ENCODE measurements around the gene HIF1A. TPM values are rescaled to one million over a fixed set of nuclear protein-coding genes. Genes with fewer than 3 reads are reported as not detected.

Gene HIF1A
- total RNA-seq, 1 donor from 2014 or later = 114 TPM

GRCh38 chr14:61690039-61690438 lies 5.3 kb upstream of the HIF1A start:
- H3K9me3 Mint-ChIP-seq = no peaks in the 10 kb centered on the region
- DNase-seq (ENCODE audit: extremely low spot score, unreplicated experiment) = no peak
- no peaks in the 10 kb centered on the region for H3K27me3 Mint-ChIP-seq
- no peak overlapping the region for H3K4me3 Mint-ChIP-seq
- H3K4me1 Mint-ChIP-seq (ENCODE audit: unreplicated experiment) = peaks cover 16% of the 10 kb centered on the region
- H3K36me3 Mint-ChIP-seq = peaks cover 4% of the 10 kb centered on the region
- H3K27ac Mint-ChIP-seq = no peak overlapping the region
- TF ChIP-seq CTCF (conservative IDR thresholded peaks at IDR 0.05) = no peak

GRCh38 chr14:61690982-61691381 lies 4.3 kb upstream of the HIF1A start:
- DNase-seq (ENCODE audit: extremely low spot score, unreplicated experiment) = no peak
- Mint-ChIP-seq H3K4me3 (no peak overlapping the region), H3K36me3 (peaks cover 4% of the 10 kb centered on the region), H3K9me3 (no peaks in the 10 kb centered on the region), H3K27ac (no peak overlapping the region), H3K27me3 (no peaks in the 10 kb centered on the region), H3K4me1 (ENCODE audit: unreplicated experiment) (peaks cover 17% of the 10 kb centered on the region)
- no peak for TF ChIP-seq CTCF (conservative IDR thresholded peaks at IDR 0.05)

GRCh38 chr14:61691495-61691894 lies 3.8 kb upstream of the HIF1A start:
- Mint-ChIP-seq H3K4me1 (ENCODE audit: unreplicated experiment) (peaks cover 17% of the 10 kb centered on the region), H3K4me3 (no peak overlapping the region)

GRCh38 chr14:61694039-61694438 lies 1.3 kb upstream of the HIF1A start:
- Mint-ChIP-seq H3K4me1 (ENCODE audit: unreplicated experiment) (peaks cover 34% of the 10 kb centered on the region), H3K27ac (peak overlapping the region; percentile 96), H3K9me3 (no peaks in the 10 kb centered on the region), H3K4me3 (peak overlapping the region; percentile 99), H3K27me3 (no peaks in the 10 kb centered on the region), H3K36me3 (peaks cover under 1% of the 10 kb centered on the region)
- TF ChIP-seq CTCF (conservative IDR thresholded peaks at IDR 0.05) = no peak
- DNase-seq (ENCODE audit: extremely low spot score, unreplicated experiment) = no peak

More at GRCh38 chr14:61691495-61691894, 3.8 kb upstream of the HIF1A start:
- no peak for TF ChIP-seq CTCF (conservative IDR thresholded peaks at IDR 0.05)
- Mint-ChIP-seq H3K27me3 (no peaks in the 10 kb centered on the region), H3K36me3 (peaks cover 4% of the 10 kb centered on the region), H3K9me3 (no peaks in the 10 kb centered on the region), H3K27ac (no peak overlapping the region)
- DNase-seq (ENCODE audit: extremely low spot score, unreplicated experiment) = no peak

GRCh38 chr14:61695695-61696527 lies 598 bp downstream of the HIF1A start:
- H3K4me1 Mint-ChIP-seq (ENCODE audit: unreplicated experiment) = peaks cover 51% of the 10 kb centered on the region
- no peak for TF ChIP-seq CTCF (conservative IDR thresholded peaks at IDR 0.05)
- peaks cover 12% of the 10 kb centered on the region for H3K36me3 Mint-ChIP-seq
- no peaks in the 10 kb centered on the region for H3K9me3 Mint-ChIP-seq
- H3K27me3 Mint-ChIP-seq = no peaks in the 10 kb centered on the region
- peak overlapping the region; percentile 96 for H3K27ac Mint-ChIP-seq
- peak overlapping the region; percentile 99 for H3K4me3 Mint-ChIP-seq
- DNase-seq (ENCODE audit: extremely low spot score, unreplicated experiment) = peak; percentile 80

Measured in type B pancreatic cell (in vitro differentiated cells).